GM12865 (cell line): ENCODE measurements around the gene DNAH6.
"Not testable (repeated sequence)": the region's sequence is repeated elsewhere in the genome, so short reads cannot be mapped to it uniquely, and the experiment has no call there.

Source experiments
- DNase-seq: peaks from one replicate; pipeline ENCODE4 v3.0.0; 2010; ENCODE audit warnings: low read depth
- H3K4me3 ChIP-seq: 2 replicates; pipeline ENCODE4 v1.5.1; 2011; ENCODE audit warnings: mild to moderate bottlenecking, low read depth, low read length, control low read depth
- CTCF ChIP-seq: IDR thresholded peaks from 2 replicates; pipeline ENCODE4 v1.5.1; 2011; ENCODE audit warnings: low read length, control low read depth, low read depth, inconsistent platforms; ENCODE audit not compliant: insufficient read depth; ENCODE audit errors: missing control alignments

Gene DNAH6

DNA sequence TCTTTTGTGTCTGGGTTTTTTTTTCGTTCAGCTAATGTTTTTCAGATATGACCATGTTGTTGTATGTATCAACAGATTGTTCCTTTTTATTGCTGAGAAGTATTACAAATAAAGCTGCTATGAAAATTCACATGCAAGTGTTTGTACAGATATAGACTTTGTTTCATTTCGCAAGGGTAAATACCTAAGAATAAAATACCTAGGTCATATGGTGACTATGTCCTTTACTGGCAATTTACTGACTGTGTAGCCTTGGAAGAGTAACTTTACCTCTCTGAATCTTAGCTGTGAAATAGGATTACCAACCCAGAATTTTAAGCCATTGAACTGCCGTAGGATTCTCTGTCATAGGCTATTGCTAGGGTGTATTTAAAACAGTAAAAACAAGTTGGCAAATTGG, 19.0 kb upstream of the DNAH6 start:
- TF ChIP-seq CTCF = no peak
- no peak for DNase-seq
- no peak overlapping the region for H3K4me3 ChIP-seq

GRCh38 chr2:84498150-84498799, 18.0 kb upstream of the DNAH6 start:
- no peak overlapping the region for H3K4me3 ChIP-seq
- TF ChIP-seq CTCF = no peak
- DNase-seq = no peak

DNA sequence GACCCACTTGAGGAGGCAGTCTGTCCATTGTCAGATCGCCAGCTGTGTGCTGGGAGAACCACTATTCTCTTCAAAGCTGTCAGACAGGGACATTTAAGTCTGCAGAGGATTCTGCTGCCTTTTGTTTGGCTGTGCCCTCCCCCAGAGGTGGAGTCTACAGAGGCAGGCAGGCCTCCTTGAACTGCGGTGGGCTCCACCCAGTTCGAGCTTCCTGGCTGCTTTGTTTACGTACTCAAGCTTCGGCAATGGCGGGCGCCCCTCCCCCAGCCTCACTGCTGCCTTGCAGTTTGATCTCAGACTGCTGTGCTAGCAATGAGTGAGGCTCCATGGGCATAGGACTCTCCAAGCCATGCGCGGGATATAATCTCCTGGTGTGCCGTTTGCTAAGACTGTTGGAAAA, 5.3 kb upstream of the DNAH6 start:
- not testable (repeated sequence) for H3K4me3 ChIP-seq, DNase-seq

- no peak for DNase-seq
- no peak for TF ChIP-seq CTCF
- H3K4me3 ChIP-seq = no peak overlapping the region
Observed at GRCh38 chr2:84515788-84516187, 510 bp upstream of the DNAH6 start.

GRCh38 chr2:84519332-84519957, 3.1 kb downstream of the DNAH6 start:
- DNase-seq = no peak
- no peak overlapping the region for H3K4me3 ChIP-seq
- no peak for TF ChIP-seq CTCF

GRCh38 chr2:84526562-84526961, 10.3 kb downstream of the DNAH6 start:
- no peak overlapping the region for H3K4me3 ChIP-seq
- DNase-seq = no peak
- no peak for TF ChIP-seq CTCF

GRCh38 chr2:84527137-84528129, 11.1 kb downstream of the DNAH6 start:
- H3K4me3 ChIP-seq = no peak overlapping the region
- DNase-seq = no peak
- no peak for TF ChIP-seq CTCF
